ENCODE measurements around the gene TMEM151A. TPM values are rescaled to one million over a fixed set of nuclear protein-coding genes. Genes with fewer than 3 reads are reported as not detected.

The TMEM151A gene
- total RNA-seq, 2 donors from 2014 or later = 0.37 to 0.47 TPM

DNA sequence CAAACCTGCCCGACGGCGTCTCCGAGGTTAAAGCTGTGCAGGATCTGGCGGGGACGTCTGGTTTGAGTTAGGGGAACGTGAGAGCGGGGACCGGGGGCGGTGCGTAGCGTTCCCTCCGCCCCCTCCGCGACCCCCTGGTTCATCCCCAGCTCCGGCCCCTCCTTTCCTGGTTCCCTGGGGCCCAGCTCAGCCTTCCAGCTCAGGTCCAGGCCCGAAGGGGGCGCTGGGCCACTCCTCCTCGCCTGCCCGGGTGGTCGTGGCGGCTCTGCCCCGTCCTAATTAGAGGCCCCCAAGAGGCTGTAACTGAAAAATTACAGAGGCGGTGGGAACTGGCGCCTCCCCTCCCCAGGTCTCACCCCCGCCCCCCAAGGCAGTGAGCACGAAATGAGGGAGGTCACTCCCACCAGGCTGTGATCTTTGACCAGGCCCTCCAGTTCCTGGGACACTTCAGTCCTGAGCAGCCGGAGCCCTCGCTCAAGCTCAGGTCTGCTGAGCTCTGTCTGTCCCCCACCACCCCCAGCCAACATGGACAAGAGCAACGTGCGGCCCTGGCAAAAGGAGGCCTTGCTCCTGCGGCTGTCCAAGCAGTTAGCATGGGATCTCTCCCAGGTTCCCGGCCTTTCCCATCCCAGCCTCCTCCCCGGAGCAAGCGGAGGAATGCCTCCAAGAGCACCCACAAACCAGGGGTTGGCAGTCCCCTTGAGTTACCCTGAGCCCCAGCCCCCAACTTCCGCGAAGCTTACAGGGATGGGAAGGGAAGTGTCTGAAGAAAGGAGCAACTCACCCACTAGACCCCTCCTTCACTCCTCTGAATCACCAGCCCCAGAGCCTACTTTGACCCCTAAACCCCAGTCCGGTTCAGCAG, 21.9 kb downstream of the TMEM151A start:
- intact Hi-C loops (cut with DNase I) = no loop called here
- no peaks in the 10 kb centered on the region for H3K9me3 ChIP-seq
- no peaks in the 10 kb centered on the region for H3K27me3 ChIP-seq
- TF ChIP-seq CTCF (IDR thresholded peaks at IDR 0.05) = no peak
- H3K9ac ChIP-seq (ENCODE audit: low read depth in 2 of 2, low read length in 2 of 2) = peak overlapping the region; percentile 51 to 70
- H3K27ac ChIP-seq = peak overlapping the region; percentile 86
- H3K36me3 ChIP-seq = no peaks in the 10 kb centered on the region
- DNase-seq = no peak
- peak overlapping the region; percentile 25 for H3K4me3 ChIP-seq
- H3K4me1 ChIP-seq = peaks cover 5% of the 10 kb centered on the region

DNA sequence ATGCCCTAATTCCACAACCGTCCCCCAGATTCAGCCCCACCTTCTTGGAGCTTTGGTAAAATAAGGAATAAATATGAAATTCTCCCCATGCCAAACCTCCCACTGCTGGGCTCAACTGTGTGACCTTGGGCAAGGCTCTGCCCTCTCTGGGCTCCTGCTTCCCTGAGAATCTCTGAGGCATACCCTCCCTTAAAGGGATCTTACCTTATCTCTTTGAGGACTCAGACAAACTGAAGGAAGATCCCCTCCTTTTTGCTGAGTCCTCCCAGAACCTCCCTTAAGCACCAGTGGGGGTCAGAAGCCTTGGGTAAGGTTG, 22.4 kb downstream of the TMEM151A start:
- Histone ChIP-seq H3K9me3 (no peaks in the 10 kb centered on the region), H3K36me3 (no peaks in the 10 kb centered on the region), H3K9ac (ENCODE audit: low read depth in 2 of 2, low read length in 2 of 2) (peak overlapping the region in 1 of 2 donors; percentile 51), H3K27me3 (no peaks in the 10 kb centered on the region), H3K4me1 (peaks cover 5% of the 10 kb centered on the region), H3K4me3 (no peak overlapping the region), H3K27ac (peak overlapping the region; percentile 86)
- intact Hi-C loops (cut with DNase I) = no loop called here
- TF ChIP-seq CTCF (IDR thresholded peaks at IDR 0.05) = no peak
- DNase-seq = no peak

GRCh38 chr11:66314561-66315497, 23.1 kb downstream of the TMEM151A start:
- H3K4me3 ChIP-seq = no peak overlapping the region
- H3K27me3 ChIP-seq = no peaks in the 10 kb centered on the region
- peak overlapping the region; percentile 86 for H3K27ac ChIP-seq
- peak overlapping the region; percentile 56 to 66 for H3K9ac ChIP-seq (ENCODE audit: low read depth in 2 of 2, low read length in 2 of 2)
- no peak for TF ChIP-seq CTCF (IDR thresholded peaks at IDR 0.05)
- H3K36me3 ChIP-seq = no peaks in the 10 kb centered on the region
- intact Hi-C loops (cut with DNase I) = no loop called here
- DNase-seq = no peak
- H3K4me1 ChIP-seq = peaks cover 5% of the 10 kb centered on the region
- H3K9me3 ChIP-seq = no peaks in the 10 kb centered on the region

- peaks cover 5% of the 10 kb centered on the region for H3K4me1 ChIP-seq
- intact Hi-C loops (cut with DNase I) = no loop called here
- H3K36me3 ChIP-seq = no peaks in the 10 kb centered on the region
- H3K27me3 ChIP-seq = no peaks in the 10 kb centered on the region
- H3K27ac ChIP-seq = no peak overlapping the region
- no peaks in the 10 kb centered on the region for H3K9me3 ChIP-seq
- DNase-seq = no peak
- TF ChIP-seq CTCF (IDR thresholded peaks at IDR 0.05) = no peak
- H3K9ac ChIP-seq (ENCODE audit: low read depth in 2 of 2, low read length in 2 of 2) = peak overlapping the region; percentile 56 to 66
- no peak overlapping the region for H3K4me3 ChIP-seq
Measured at GRCh38 chr11:66315498-66315885, 23.8 kb downstream of the TMEM151A start.

DNA sequence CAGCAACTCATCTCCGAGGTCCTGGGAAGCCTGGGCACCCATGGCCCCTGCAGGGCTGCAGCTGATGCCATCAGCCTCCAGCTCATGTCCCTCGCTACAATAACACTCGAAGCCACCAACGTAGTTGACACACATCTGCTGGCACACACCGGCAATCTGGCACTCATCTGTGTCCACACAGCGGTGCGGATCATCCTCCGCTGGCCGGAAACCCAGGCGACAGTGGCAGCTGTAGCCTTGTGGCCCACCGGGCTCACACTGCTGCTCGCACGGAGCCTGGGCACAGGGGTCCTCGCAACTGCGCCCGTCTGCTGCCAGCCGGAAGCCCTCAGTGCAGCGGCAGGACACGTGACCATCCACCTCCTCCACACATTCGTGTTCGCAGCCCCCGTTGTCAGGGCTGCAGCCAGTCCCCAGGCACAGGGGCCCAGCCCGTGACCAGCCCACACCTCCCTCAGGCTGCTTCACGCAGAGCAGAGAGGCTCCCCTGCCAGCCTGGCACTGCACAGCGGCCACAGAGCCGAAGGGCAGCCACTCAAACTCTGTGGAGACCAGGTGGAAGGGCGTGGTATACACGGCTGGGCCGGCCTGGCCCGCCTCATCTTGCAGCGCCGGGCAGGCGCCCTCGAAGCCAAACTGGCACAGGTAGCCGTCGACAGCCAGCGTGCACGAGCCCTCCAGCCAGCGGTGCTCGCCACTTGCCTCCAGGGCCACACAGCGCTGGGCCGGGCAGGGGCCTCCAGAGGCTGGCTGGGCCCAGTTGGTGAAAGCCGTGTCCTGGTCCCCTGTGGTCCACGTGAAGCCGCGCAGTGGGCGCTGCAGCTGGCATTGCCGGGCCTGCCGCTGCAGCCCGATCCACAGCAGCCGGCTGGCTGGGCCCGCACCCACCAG, 24.5 kb downstream of the TMEM151A start:
- no peaks in the 10 kb centered on the region for H3K36me3 ChIP-seq
- H3K27ac ChIP-seq = peak overlapping the region; percentile 46
- H3K4me1 ChIP-seq = peaks cover 5% of the 10 kb centered on the region
- peak overlapping the region; percentile 31 for H3K4me3 ChIP-seq
- intact Hi-C loops (cut with DNase I) = no loop called here
- no peak for TF ChIP-seq CTCF (IDR thresholded peaks at IDR 0.05)
- no peaks in the 10 kb centered on the region for H3K9me3 ChIP-seq
- no peak for DNase-seq
- H3K27me3 ChIP-seq = no peaks in the 10 kb centered on the region
- H3K9ac ChIP-seq (ENCODE audit: low read depth in 2 of 2, low read length in 2 of 2) = peak overlapping the region; percentile 66

All from colonic mucosa (tissue), 4 donors.